Activated CD8-positive, alpha-beta memory T cell treated with anti-CD3 and anti-CD28 coated beads, Interleukin-2, amount 10 ng/mL, durations not matched to agents 7 days and 5 days (primary cell): ENCODE measurements around the gene ITPR1. TPM values are rescaled to one million over a fixed set of nuclear protein-coding genes. Genes with fewer than 3 reads are reported as not detected.

ENCODE experiments used
- ATAC-seq: fragments of 150-1000 bp; cut with Tn5 transposase; one replicate; pipeline ENCODE4 v1.10.0; 2021; ENCODE audit warnings: moderate library complexity
- CTCF ChIA-PET: fragments of 350-600 bp; sonication (Branson Sonifier 250); formaldehyde crosslinking; loops from one replicate; lab custom pipeline; 2021; ENCODE audit warnings: antibody characterized with exemption; lab: Charles Lee
- DNase-seq: peaks from one replicate; pipeline ENCODE4 v3.0.0-alpha.2; 2020
- H3K27ac Mint-ChIP-seq: one replicate; pipeline ENCODE4 v1.8.0; 2021; ENCODE audit warnings: mild to moderate bottlenecking, mixed read lengths
- H3K27me3 Mint-ChIP-seq: one replicate; pipeline ENCODE4 v1.8.0; 2021; ENCODE audit warnings: mixed read lengths
- H3K36me3 Mint-ChIP-seq: one replicate; pipeline ENCODE4 v1.8.0; 2021; ENCODE audit warnings: mild to moderate bottlenecking, mixed read lengths
- H3K4me1 Mint-ChIP-seq: one replicate; pipeline ENCODE4 v1.8.0; 2021; ENCODE audit warnings: mixed read lengths
- H3K4me3 Mint-ChIP-seq: one replicate; pipeline ENCODE4 v1.8.0; 2021; ENCODE audit warnings: mild to moderate bottlenecking, moderate library complexity, mixed read lengths
- H3K9me3 Mint-ChIP-seq: one replicate; pipeline ENCODE4 v1.8.0; 2022; ENCODE audit warnings: low read depth, mixed read lengths
- total RNA-seq, 2 experiments: library from RNA; stranded (reverse); gene quantifications; one replicate each; pipeline ENCODE4 v1.2.3, GENCODE V29; 2021

Gene ITPR1
- total RNA-seq, 2 experiments from 2014 or later, result 109 to 116 TPM

DNA sequence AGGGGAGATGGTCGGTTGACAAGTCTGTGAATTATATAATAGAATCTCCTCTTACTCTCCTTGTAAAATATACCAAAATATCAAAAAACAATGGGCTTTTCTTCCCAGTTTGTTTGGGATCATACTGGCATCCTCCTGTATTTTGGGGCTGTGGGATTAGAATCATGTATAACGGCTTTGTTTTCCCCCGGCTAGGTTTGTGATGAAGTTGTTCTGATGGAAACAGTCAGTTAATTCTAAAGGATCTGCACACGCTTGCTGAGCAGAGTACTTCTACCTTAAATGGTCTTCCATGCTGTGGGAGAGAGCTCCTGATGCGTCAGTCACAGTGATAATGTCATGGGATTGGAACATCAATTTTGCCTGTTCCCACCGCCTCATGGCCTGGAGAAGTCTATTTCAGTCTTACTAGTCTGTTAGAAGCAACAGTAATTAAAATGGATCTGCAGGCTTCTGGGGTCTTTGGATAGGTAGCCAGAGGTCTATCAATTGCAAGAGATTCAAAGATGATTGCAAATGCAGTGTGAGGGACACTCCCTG, 81.3 kb downstream of the ITPR1 start:
- DNase-seq (no peak), ATAC-seq (no peak)
- no peak overlapping the region for H3K27ac Mint-ChIP-seq
- H3K4me3 Mint-ChIP-seq, result no peak overlapping the region
- H3K4me1 Mint-ChIP-seq, result peaks cover 11% of the 10 kb centered on the region
- H3K36me3 Mint-ChIP-seq, result no peaks in the 10 kb centered on the region
- H3K27me3 Mint-ChIP-seq, result no peaks in the 10 kb centered on the region
- CTCF ChIA-PET, result no interaction called here
- no peaks in the 10 kb centered on the region for H3K9me3 Mint-ChIP-seq

DNA sequence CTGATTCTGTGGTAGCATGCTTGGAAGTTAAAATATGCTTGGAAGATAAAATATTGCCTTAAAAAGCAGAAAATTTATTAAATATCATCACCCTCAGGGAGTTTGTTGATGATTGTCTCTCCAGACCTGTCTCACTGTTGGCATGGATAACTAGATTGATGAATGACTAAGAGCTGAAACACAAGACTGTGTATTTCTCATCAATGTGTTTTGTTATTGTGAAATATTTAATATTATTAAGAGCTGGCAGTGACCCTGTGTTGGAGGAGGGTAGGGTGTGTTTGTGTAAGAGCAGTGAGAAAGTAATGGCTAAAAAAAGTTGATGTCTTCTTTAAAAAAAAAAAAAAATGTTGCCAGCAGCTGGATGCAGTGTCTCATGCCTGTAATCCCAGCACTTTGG, 82.2 kb downstream of the ITPR1 start:
- Mint-ChIP-seq H3K4me1 (peaks cover 11% of the 10 kb centered on the region), H3K4me3 (no peak overlapping the region), H3K9me3 (no peaks in the 10 kb centered on the region), H3K36me3 (no peaks in the 10 kb centered on the region), H3K27ac (no peak overlapping the region), H3K27me3 (no peaks in the 10 kb centered on the region)
- ATAC-seq (no peak), DNase-seq (no peak)
- CTCF ChIA-PET, result interaction anchor here (1.6 kb wide), 1 partner anchor 58 kb away, joined by 4 read pairs; no protein-coding TSS in a partner anchor

DNA sequence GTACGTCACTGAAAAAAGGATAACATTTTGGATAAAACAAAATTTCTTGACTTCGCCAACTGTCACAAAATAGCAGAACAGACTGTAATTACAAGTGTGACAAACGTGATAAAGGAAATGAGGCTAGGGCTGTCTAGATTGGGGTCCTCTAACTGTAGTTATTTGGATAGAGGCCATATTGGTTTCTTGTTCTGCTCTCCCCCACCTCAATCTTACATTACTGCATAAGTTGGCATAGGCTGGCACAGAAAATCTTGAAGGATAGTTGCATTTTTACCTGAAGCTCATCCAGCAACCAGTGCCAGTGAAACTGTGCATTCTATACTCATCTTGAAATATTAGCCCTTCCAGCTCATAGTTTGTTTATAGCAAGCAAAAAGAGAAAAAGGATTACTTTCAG, 84.6 kb downstream of the ITPR1 start:
- no peaks in the 10 kb centered on the region for H3K27me3 Mint-ChIP-seq
- CTCF ChIA-PET, result interaction anchor here (1.3 to 1.6 kb wide), 2 partner anchors 10 to 133 kb away, joined by 3 to 4 read pairs; no protein-coding TSS in a partner anchor
- H3K4me1 Mint-ChIP-seq, result peaks cover 11% of the 10 kb centered on the region
- no peak overlapping the region for H3K4me3 Mint-ChIP-seq
- H3K9me3 Mint-ChIP-seq, result no peaks in the 10 kb centered on the region
- no peak overlapping the region for H3K27ac Mint-ChIP-seq
- DNase-seq (no peak), ATAC-seq (no peak)
- no peaks in the 10 kb centered on the region for H3K36me3 Mint-ChIP-seq

DNA sequence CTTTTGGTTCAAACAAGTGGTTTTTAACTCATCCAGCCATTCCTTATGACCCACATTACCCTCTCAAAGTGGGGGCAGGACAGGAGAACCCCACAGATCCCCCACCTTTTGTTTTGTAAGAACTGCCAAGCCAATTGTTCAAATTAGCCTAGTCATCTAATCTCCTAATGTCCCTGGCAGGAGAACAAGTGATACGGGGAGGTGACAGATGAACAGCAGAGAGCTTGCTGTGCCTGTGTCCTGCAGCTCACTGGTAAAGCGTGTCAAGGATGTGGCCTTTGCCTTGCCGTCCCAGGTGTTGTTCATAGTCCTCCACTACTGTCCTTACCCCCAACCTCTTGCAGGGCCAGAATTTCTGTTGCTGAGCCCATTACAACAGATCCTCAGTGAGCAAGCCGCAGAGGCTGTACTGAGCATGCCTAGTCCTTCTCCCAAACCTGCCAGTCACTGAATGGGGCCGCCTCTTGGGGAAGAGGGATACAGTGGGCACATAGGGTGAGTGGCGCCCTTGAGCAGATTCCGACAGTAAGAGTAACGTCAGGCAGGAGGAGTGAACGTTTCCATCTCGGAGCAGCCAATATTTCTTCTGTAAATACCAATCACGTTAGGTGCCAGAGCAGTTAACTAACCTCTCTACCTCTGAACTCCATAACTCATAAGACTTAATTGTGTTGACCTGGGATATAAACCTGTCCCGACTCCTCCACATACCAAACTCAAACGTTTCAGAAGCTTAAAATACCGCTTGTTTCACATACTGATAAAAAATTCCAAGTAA, 87.4 kb downstream of the ITPR1 start:
- no peak overlapping the region for H3K27ac Mint-ChIP-seq
- CTCF ChIA-PET, result no interaction called here
- H3K4me3 Mint-ChIP-seq, result no peak overlapping the region
- DNase-seq (no peak), ATAC-seq (no peak)
- H3K9me3 Mint-ChIP-seq, result no peaks in the 10 kb centered on the region
- H3K36me3 Mint-ChIP-seq, result no peaks in the 10 kb centered on the region
- H3K27me3 Mint-ChIP-seq, result no peaks in the 10 kb centered on the region
- peaks cover 30% of the 10 kb centered on the region for H3K4me1 Mint-ChIP-seq

DNA sequence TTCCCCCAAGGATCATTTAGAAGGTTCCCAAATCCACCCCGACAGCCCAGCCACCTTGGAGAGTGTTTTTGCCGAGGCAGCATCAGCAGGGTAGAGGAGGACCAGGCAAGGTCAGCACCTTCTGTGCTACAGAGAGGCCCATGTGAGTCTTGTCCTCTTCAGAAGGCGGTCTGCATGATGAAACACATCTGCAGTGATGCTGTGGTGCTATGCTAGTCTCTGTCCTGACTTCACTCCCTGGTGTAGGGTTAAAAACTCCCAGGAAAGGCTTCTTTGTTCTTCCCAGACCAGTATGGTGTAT, 87.9 kb downstream of the ITPR1 start:
- CTCF ChIA-PET, result no interaction called here
- Mint-ChIP-seq H3K36me3 (peaks cover 1% of the 10 kb centered on the region), H3K27ac (no peak overlapping the region), H3K4me1 (peaks cover 33% of the 10 kb centered on the region), H3K27me3 (no peaks in the 10 kb centered on the region), H3K4me3 (no peak overlapping the region), H3K9me3 (no peaks in the 10 kb centered on the region)
- DNase-seq, result no peak
- no peak for ATAC-seq

DNA sequence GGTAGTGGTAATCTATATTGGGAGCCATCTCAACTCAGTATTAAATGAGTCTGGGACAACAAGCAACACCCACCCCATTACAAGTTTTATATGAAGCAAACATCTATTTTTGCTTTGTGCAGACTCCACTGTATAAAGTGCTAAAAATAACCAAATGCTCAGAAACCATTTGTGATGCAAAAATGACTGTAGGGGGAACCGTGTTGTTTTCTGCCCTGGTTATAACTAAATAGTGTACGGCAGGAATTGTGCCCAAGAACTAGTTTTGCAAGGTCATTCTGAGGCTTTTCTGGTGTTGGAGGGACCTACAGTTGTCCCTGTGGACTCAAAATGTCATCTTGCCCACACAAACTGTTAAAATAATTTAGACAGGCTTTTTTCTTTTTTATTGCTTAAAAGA, 88.3 kb downstream of the ITPR1 start:
- Mint-ChIP-seq H3K4me3 (no peak overlapping the region), H3K27me3 (no peaks in the 10 kb centered on the region)

DNA sequence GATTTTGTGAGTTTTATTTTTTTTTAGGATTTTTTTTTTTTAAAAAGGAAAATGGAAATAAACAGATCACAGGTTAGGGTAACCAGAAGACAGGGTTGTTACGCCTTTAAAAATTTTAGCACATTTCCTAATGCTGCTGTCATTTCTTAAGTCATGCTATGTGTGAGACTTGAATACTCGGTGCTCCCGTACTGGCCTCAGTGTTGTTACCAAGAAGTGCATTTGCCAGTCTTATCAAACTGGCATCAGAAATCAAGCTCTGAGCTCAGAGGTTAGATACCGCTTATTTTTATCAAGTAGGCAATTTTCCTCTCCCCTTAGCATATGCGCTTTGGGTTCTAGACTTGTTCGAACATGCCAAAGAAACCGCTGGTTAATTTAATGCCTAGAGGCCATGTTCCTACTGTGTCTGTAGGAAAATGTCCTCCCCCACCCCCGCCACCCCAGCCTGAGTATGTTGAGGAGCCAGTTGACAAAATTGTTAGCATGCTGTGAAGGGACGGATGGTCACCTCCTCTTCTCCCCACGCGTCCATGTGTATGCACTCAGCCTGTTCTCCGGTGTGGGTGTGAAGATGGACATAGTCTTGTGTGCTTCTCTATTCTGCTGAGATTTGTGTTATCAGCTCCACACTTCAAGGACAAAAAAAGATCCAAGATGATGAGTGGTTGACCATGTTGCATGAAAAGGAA, 88.9 kb downstream of the ITPR1 start:
- no peak overlapping the region for H3K27ac Mint-ChIP-seq
- CTCF ChIA-PET, result interaction anchor here (0.9 to 3.4 kb wide), 5 partner anchors 10 to 231 kb away, joined by 3 to 21 read pairs (median 3); partner anchors contain the start of gene ITPR1
- no peak overlapping the region for H3K4me3 Mint-ChIP-seq
- ATAC-seq, result no peak
- H3K36me3 Mint-ChIP-seq, result peaks cover 1% of the 10 kb centered on the region
- no peaks in the 10 kb centered on the region for H3K9me3 Mint-ChIP-seq
- H3K4me1 Mint-ChIP-seq, result peaks cover 43% of the 10 kb centered on the region
- no peak for DNase-seq
- no peaks in the 10 kb centered on the region for H3K27me3 Mint-ChIP-seq

More for the DNA sequence above, 88.3 kb downstream of the ITPR1 start:
- Mint-ChIP-seq H3K9me3 (no peaks in the 10 kb centered on the region), H3K36me3 (peaks cover 1% of the 10 kb centered on the region), H3K27ac (no peak overlapping the region), H3K4me1 (peaks cover 38% of the 10 kb centered on the region)
- no peak for ATAC-seq
- DNase-seq, result no peak
- CTCF ChIA-PET, result interaction anchor here (0.9 to 1.2 kb wide), 3 partner anchors 10 to 88 kb away, joined by 3 read pairs; partner anchors contain the start of gene ITPR1

DNA sequence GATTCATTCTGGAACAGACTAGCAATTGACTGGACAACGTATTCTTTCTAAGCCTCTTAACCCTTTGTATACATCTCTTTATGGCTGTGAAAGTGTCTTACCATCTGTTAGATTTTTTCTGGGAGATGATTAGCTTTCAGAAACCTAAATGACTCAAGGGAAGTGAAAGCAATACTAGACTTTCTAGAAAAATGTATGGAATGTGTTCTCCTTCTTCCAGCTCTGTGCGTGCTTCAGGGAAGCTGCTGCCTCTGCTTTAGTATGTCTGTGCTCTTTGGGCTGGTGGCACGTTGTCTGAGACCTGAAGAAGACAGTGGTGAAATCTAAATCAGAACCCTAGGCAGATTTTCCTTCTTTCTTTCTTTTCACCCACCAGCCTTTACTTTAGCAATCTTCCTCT, 89.5 kb downstream of the ITPR1 start:
- Mint-ChIP-seq H3K4me3 (no peak overlapping the region), H3K36me3 (peaks cover 1% of the 10 kb centered on the region), H3K27ac (no peak overlapping the region), H3K9me3 (no peaks in the 10 kb centered on the region), H3K4me1 (peaks cover 49% of the 10 kb centered on the region), H3K27me3 (no peaks in the 10 kb centered on the region)
- ATAC-seq, result no peak
- DNase-seq, result no peak
- CTCF ChIA-PET, result interaction anchor here (1.0 to 3.4 kb wide), 4 partner anchors 12 to 232 kb away, joined by 3 to 21 read pairs (median 4); partner anchors contain the start of gene ITPR1

DNA sequence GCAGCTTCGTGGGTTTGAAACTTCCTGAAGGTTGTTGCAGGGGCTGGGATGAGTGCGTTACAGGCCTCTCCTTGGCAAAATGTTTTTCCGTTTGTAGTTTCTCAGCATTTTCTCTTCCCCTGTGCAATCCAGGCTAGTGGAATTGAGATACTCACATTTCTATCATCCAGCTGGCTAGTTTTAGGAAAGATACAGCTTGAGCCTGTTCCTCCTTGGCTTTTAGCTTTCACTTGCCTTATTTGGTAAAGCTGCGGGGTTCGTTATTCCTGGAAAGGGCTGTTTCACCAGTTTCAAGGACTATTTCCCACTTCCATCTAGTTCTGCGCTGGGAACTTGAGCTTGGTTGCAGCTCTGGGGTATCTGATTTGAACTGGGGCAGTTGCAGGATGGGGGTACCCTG, 90.3 kb downstream of the ITPR1 start:
- Mint-ChIP-seq H3K27ac (no peak overlapping the region), H3K9me3 (no peaks in the 10 kb centered on the region), H3K27me3 (no peaks in the 10 kb centered on the region), H3K4me3 (no peak overlapping the region), H3K36me3 (peaks cover 1% of the 10 kb centered on the region), H3K4me1 (peaks cover 56% of the 10 kb centered on the region)
- ATAC-seq, result no peak
- DNase-seq, result no peak
- CTCF ChIA-PET, result interaction anchor here (0.6 to 3.4 kb wide), 5 partner anchors 10 to 232 kb away, joined by 3 to 21 read pairs (median 4); no protein-coding TSS in a partner anchor

DNA sequence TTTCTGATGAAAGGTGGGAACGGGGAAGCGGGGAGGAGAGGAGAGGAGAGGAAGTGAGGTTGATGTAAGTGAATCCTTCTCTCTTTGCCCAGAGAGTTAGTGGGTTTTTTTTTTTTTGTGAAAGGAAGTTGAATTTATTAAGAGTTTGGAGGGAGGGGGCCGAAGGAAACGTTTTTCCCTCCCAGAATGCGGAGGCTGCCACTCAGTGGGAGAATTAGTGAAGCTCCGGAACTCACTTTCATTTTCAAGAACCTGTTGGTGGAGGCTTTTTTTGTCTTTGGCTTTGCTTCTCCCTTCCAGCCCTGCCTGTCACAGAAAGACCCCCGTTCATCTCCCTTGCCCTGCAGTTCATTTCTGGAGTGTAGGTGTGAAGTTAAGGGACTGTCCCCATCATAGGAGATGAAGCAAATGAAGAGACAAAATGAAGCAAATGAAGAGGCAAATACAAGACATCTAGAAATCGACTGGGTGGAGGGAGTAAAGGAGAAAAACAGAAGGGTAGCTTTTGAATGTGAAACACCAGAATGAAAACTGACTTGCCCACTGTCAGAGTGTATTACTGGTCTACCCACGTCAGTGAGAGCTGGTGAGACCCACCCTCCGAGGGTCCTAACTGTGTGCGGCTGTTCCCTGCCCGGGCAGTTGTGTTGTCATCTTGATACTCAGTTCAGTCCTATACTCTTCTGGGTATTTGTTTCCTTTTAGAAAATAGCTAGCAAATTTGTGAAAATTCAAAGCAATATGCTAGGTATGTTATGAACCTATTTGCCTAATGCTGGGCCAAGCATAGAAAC, 91.5 kb downstream of the ITPR1 start:
- no peaks in the 10 kb centered on the region for H3K9me3 Mint-ChIP-seq
- H3K27me3 Mint-ChIP-seq, result no peaks in the 10 kb centered on the region
- peaks cover 1% of the 10 kb centered on the region for H3K36me3 Mint-ChIP-seq
- peak overlapping the region; percentile 81 for H3K27ac Mint-ChIP-seq
- peaks cover 66% of the 10 kb centered on the region for H3K4me1 Mint-ChIP-seq
- peak; percentile 45 for DNase-seq
- CTCF ChIA-PET, result interaction anchor here (1.0 to 3.4 kb wide), 5 partner anchors 14 to 234 kb away, joined by 3 to 21 read pairs (median 6); no protein-coding TSS in a partner anchor
- peak overlapping the region; percentile 72 for H3K4me3 Mint-ChIP-seq
- peak; percentile 45 for ATAC-seq

DNA sequence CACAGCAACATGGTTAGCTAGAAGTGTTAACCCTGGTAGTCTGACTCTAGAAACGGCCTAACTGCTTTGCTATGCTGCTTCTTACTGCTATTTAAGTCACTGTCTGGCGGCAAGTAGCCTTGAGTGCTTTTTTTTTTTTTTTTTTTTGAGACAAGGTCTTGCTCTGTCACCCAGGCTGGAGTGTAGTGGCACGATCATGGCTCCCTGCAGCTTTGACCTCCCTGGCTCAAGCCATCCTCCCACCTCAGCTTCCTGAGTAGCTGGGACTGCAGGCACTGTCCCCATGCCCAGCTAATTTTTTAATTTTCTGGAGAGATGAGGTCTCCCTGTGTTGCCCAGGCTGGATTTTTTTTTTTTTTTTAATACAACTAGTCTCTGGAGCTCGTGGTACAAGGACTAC, 93.2 kb downstream of the ITPR1 start:
- Mint-ChIP-seq H3K9me3 (no peaks in the 10 kb centered on the region), H3K27ac (no peak overlapping the region), H3K4me1 (peaks cover 70% of the 10 kb centered on the region), H3K27me3 (no peaks in the 10 kb centered on the region), H3K36me3 (peaks cover 11% of the 10 kb centered on the region), H3K4me3 (no peak overlapping the region)
- DNase-seq (no peak), ATAC-seq (no peak)
- CTCF ChIA-PET, result interaction anchor here (0.7 kb wide), 1 partner anchor 879 kb away, joined by 3 read pairs; no protein-coding TSS in a partner anchor

DNA sequence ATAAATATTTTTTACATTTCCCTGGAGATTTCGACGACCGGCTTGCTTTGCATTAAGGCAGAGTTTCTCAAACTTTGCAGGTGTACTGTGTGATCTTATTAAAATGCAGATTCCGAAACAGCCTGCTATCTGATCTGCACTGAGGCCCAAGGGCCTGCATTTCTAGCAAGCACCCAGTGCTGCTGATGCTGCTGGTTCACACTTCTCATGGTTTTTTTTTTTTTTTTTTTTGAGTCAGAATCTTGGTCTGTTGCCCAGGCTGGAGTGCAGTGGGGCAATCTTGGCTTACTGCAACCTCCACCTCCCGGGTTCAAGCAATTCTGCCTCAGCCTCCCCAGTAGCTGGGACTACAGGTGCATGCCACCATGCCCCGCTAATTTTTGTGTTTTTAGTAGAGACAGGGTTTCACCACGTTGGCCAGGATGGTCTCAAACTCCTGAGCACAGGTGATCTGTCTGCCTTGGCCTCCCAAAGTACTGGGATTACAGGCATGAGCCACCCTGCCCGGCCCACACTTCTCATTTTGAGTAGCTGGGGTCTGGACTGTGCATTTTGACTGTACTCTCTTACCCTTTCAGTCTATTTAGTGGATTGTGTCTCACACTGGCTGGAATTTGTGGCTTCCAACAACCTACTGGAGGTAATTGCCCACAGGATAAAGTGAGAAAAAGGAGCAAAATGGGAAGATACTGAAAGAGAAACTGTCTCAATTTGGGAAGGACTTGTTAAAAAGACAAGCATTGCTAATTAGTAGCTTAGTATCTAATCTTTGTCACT, 94.1 kb downstream of the ITPR1 start:
- Mint-ChIP-seq H3K27ac (no peak overlapping the region), H3K4me3 (no peak overlapping the region), H3K4me1 (peaks cover 64% of the 10 kb centered on the region), H3K36me3 (peaks cover 15% of the 10 kb centered on the region), H3K9me3 (no peaks in the 10 kb centered on the region), H3K27me3 (no peaks in the 10 kb centered on the region)
- DNase-seq (peak; percentile 62), ATAC-seq (peak; percentile 56)
- CTCF ChIA-PET, result interaction anchor here (0.7 to 1.6 kb wide), 8 partner anchors 10 to 880 kb away, joined by 3 to 10 read pairs (median 3); no protein-coding TSS in a partner anchor
